Uterus (tissue), 2 donors: ENCODE data around the gene TMEM255B.

Experiments used
- CTCF ChIP-seq, 4 experiments: fragments of 200-600 bp in 2 of 4; fragments of 450-650 bp in 2 of 4; sonication (generic) in 2 of 4; IDR thresholded peaks; one replicate each; pipeline ENCODE4 v1.5.1; 2016 to 2019; ENCODE audit warnings: antibody characterized with exemption in 4 of 4, mild to moderate bottlenecking in 2 of 4, moderate library complexity in 1 of 4
- POLR2A ChIP-seq, 2 donors: fragments of 450-650 bp; IDR thresholded peaks; one replicate each; pipeline ENCODE4 v1.6.1; 2016; ENCODE audit warnings: antibody characterized with exemption in 2 of 2, mild to moderate bottlenecking in 1 of 2, moderate library complexity in 1 of 2

DNA sequence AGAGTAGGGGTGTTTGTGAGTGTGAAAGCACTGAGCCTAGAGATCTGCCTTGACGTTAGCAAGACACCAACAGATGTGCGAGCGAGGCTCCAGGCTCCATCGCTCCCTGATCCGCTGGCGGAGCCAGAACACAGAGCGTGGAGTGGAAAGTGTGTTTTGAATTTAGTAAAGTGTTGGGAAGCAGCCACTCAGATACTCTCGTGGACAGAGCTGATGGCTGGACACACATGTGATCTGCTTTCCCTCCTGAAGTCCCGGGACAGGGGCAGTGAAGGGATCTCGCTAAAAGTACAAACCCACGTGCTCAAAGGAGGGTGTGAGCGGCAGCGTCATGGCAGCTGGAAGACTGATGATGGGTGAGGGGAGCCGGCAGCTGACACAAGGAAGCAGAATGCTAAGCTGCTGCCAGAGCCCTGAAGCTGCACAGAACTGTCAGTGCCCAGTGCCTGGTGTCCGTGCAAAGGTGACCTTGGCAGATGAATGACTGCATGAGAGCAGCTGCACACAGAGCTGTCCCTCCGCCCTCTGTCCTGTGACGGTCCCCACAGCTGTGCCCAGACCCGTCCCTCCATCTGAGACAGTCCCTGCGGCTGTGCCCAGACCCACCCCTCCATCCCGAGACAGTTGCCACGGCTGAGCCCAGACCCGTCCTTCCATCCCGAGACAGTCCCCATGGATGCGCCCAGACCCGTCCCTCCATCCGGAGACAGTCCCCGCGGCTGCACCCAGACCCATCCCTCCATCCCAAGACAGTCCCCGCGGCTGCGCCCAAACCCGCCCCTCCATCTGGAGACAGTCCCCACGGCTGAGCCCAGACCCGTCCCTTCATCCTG, 29.6 kb upstream of the TMEM255B start:
- TF ChIP-seq CTCF (IDR thresholded peaks at IDR 0.05) (no peak), POLR2A (IDR thresholded peaks at IDR 0.05) (no peak)
